Measurements from ENCODE around the gene OGFOD2.

The OGFOD2 gene

GRCh38 chr12:122951406-122951805 is 23.6 kb upstream of the OGFOD2 start:
- in situ Hi-C loops (cut with MboI; ENCODE audit: low sequenced_read_pairs), result no loop called here

- in situ Hi-C loops (cut with MboI; ENCODE audit: low sequenced_read_pairs), result no loop called here
Observed at GRCh38 chr12:122951979-122952892, 22.8 kb upstream of the OGFOD2 start.

- in situ Hi-C loops (cut with MboI; ENCODE audit: low sequenced_read_pairs), result no loop called here
Observed at GRCh38 chr12:122955156-122955555, 19.9 kb upstream of the OGFOD2 start.

GRCh38 chr12:122956035-122956434 is 19.0 kb upstream of the OGFOD2 start:
- in situ Hi-C loops (cut with MboI; ENCODE audit: low sequenced_read_pairs), result no loop called here

GRCh38 chr12:122958198-122958888 is 16.7 kb upstream of the OGFOD2 start:
- in situ Hi-C loops (cut with MboI; ENCODE audit: low sequenced_read_pairs), result no loop called here

- in situ Hi-C loops (cut with MboI; ENCODE audit: low sequenced_read_pairs), result no loop called here
Observed at GRCh38 chr12:122959566-122960192, 15.4 kb upstream of the OGFOD2 start.

GRCh38 chr12:122960193-122960569 is 14.9 kb upstream of the OGFOD2 start:
- in situ Hi-C loops (cut with MboI; ENCODE audit: low sequenced_read_pairs), result no loop called here

- in situ Hi-C loops (cut with MboI; ENCODE audit: low sequenced_read_pairs), result no loop called here
Observed at GRCh38 chr12:122961531-122962329, 13.3 kb upstream of the OGFOD2 start.

- in situ Hi-C loops (cut with MboI; ENCODE audit: low sequenced_read_pairs), result no loop called here
Observed at GRCh38 chr12:122963941-122964265, 11.1 kb upstream of the OGFOD2 start.

- in situ Hi-C loops (cut with MboI; ENCODE audit: low sequenced_read_pairs), result no loop called here
Observed at GRCh38 chr12:122964439-122965257, 10.4 kb upstream of the OGFOD2 start.

- in situ Hi-C loops (cut with MboI; ENCODE audit: low sequenced_read_pairs), result no loop called here
Observed at GRCh38 chr12:122965321-122965751, 9.7 kb upstream of the OGFOD2 start.

- in situ Hi-C loops (cut with MboI; ENCODE audit: low sequenced_read_pairs), result no loop called here
Observed at GRCh38 chr12:122965851-122966742, 8.9 kb upstream of the OGFOD2 start, which contains the start of gene ABCB9. TSS of gene ABCB9 (minus strand) at chr12:122966463. CDS start at chr12:122960235, 6,228 bp downstream.

GRCh38 chr12:122966743-122967550 is 8.1 kb upstream of the OGFOD2 start:
- in situ Hi-C loops (cut with MboI; ENCODE audit: low sequenced_read_pairs), result no loop called here

- in situ Hi-C loops (cut with MboI; ENCODE audit: low sequenced_read_pairs), result no loop called here
Observed at GRCh38 chr12:122968104-122968503, 6.9 kb upstream of the OGFOD2 start.

GRCh38 chr12:122969676-122970075 is 5.4 kb upstream of the OGFOD2 start:
- in situ Hi-C loops (cut with MboI; ENCODE audit: low sequenced_read_pairs), result no loop called here

- in situ Hi-C loops (cut with MboI; ENCODE audit: low sequenced_read_pairs), result no loop called here
Observed at GRCh38 chr12:122974274-122974891, 661 bp upstream of the OGFOD2 start.

- in situ Hi-C loops (cut with MboI; ENCODE audit: low sequenced_read_pairs), result no loop called here
Observed at GRCh38 chr12:122975790-122976647, 975 bp downstream of the OGFOD2 start.

All from hTERT RPE-1 (cell line).